ENCODE data around the gene TNFAIP8. TPM values are rescaled to one million over a fixed set of nuclear protein-coding genes. Genes with fewer than 3 reads are reported as not detected.

Gene TNFAIP8
- total RNA-seq, 1 experiment from 2014 or later, result 24.1 TPM

DNA sequence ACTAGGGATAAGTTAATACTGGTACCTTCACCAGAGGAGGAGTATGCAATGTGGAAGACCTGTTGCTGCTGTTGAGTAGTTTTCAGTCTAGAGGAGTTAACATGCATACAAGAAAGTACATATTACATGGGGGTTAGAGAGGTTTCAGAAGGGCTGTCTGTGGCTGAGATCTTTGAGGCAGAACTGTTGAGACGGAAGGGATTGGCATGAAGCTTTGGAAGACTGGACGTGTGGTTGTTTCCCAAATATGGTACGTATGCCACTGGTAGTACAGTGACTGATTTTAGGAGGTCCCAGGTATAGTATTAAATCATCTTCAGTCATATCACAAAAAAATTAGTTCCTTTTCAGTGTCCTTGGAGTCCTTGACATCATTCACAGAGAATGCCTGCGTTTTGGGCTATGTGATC, 17.6 kb downstream of the TNFAIP8 start (continued):
- TF ChIP-seq, protein P1, sequence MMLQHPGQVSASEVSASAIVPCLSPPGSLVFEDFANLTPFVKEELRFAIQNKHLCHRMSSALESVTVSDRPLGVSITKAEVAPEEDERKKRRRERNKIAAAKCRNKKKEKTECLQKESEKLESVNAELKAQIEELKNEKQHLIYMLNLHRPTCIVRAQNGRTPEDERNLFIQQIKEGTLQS (CRISPR knock-in tag; conservative IDR thresholded peaks at IDR 0.05), result no peak
- TF ChIP-seq SOX15 (CRISPR knock-in tag; IDR thresholded peaks at IDR 0.05) (no peak), CREM (CRISPR knock-in tag; IDR thresholded peaks at IDR 0.05) (no peak)
- TF ChIP-seq, protein P2, sequence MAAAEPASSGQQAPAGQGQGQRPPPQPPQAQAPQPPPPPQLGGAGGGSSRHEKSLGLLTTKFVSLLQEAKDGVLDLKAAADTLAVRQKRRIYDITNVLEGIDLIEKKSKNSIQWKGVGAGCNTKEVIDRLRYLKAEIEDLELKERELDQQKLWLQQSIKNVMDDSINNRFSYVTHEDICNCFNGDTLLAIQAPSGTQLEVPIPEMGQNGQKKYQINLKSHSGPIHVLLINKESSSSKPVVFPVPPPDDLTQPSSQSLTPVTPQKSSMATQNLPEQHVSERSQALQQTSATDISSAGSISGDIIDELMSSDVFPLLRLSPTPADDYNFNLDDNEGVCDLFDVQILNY (CRISPR knock-in tag; IDR thresholded peaks at IDR 0.05), result no peak
- TF ChIP-seq, protein P3, sequence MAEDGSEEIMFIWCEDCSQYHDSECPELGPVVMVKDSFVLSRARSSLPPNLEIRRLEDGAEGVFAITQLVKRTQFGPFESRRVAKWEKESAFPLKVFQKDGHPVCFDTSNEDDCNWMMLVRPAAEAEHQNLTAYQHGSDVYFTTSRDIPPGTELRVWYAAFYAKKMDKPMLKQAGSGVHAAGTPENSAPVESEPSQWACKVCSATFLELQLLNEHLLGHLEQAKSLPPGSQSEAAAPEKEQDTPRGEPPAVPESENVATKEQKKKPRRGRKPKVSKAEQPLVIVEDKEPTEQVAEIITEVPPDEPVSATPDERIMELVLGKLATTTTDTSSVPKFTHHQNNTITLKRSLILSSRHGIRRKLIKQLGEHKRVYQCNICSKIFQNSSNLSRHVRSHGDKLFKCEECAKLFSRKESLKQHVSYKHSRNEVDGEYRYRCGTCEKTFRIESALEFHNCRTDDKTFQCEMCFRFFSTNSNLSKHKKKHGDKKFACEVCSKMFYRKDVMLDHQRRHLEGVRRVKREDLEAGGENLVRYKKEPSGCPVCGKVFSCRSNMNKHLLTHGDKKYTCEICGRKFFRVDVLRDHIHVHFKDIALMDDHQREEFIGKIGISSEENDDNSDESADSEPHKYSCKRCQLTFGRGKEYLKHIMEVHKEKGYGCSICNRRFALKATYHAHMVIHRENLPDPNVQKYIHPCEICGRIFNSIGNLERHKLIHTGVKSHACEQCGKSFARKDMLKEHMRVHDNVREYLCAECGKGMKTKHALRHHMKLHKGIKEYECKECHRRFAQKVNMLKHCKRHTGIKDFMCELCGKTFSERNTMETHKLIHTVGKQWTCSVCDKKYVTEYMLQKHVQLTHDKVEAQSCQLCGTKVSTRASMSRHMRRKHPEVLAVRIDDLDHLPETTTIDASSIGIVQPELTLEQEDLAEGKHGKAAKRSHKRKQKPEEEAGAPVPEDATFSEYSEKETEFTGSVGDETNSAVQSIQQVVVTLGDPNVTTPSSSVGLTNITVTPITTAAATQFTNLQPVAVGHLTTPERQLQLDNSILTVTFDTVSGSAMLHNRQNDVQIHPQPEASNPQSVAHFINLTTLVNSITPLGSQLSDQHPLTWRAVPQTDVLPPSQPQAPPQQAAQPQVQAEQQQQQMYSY (CRISPR knock-in tag; IDR thresholded peaks at IDR 0.05), result no peak

DNA sequence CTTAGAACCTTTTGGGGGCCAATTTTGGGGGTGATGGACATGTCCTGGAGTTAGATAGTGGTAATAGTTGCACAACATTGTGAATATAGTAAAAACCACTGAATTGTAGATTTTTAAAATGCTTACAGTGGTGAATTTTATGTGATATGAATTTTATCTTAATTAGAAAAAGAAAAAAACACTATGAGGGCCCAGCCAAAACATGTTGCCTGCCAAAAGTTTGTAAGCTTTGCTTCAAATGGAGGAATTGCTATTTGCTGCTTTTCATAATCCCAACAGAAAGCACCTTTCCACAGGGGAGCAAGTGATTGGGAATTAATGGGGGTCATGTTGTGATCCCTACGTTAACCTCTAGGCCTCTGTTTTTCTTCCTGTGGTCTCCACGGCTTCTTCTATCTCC, 19.1 kb downstream of the TNFAIP8 start:
- POLR2A ChIA-PET, result no interaction called here
- peaks cover 2% of the 10 kb centered on the region; the same call in 1 of the 2 replicates for H3K9me3 Mint-ChIP-seq
- peaks cover 25% of the 10 kb centered on the region for H3K4me1 Mint-ChIP-seq
- H3K27ac Mint-ChIP-seq, result no peak overlapping the region
- H3K4me3 Mint-ChIP-seq, result no peak overlapping the region
- ATAC-seq (no peak), DNase-seq (ENCODE audit: low spot score) (no peak)
- CTCF ChIA-PET, result no interaction called here
- peaks cover 5% of the 10 kb centered on the region; the same call in 1 of the 2 replicates for H3K36me3 Mint-ChIP-seq
- no peaks in the 10 kb centered on the region for H3K27me3 Mint-ChIP-seq (ENCODE audit: low read depth)
- TF ChIP-seq FOXK1 (CRISPR knock-in tag; IDR thresholded peaks at IDR 0.05) (no peak), JUN (CRISPR knock-in tag; IDR thresholded peaks at IDR 0.05) (no peak), FOXJ3 (CRISPR knock-in tag; IDR thresholded peaks at IDR 0.05; ENCODE audit: borderline replicate concordance) (no peak), ZNF232 (CRISPR knock-in tag; IDR thresholded peaks at IDR 0.05) (no peak), ZNF263 (CRISPR knock-in tag; IDR thresholded peaks at IDR 0.05; ENCODE audit: low read depth) (no peak), ZNF396 (CRISPR knock-in tag; IDR thresholded peaks at IDR 0.05; ENCODE audit: borderline replicate concordance) (no peak), ZNF219 (CRISPR knock-in tag; IDR thresholded peaks at IDR 0.05; ENCODE audit: borderline replicate concordance) (no peak), CREM (CRISPR knock-in tag; IDR thresholded peaks at IDR 0.05) (no peak), ZNF671 (CRISPR knock-in tag; IDR thresholded peaks at IDR 0.05) (no peak), NFATC4 (CRISPR knock-in tag; IDR thresholded peaks at IDR 0.05) (no peak)
- TF ChIP-seq, protein P4, sequence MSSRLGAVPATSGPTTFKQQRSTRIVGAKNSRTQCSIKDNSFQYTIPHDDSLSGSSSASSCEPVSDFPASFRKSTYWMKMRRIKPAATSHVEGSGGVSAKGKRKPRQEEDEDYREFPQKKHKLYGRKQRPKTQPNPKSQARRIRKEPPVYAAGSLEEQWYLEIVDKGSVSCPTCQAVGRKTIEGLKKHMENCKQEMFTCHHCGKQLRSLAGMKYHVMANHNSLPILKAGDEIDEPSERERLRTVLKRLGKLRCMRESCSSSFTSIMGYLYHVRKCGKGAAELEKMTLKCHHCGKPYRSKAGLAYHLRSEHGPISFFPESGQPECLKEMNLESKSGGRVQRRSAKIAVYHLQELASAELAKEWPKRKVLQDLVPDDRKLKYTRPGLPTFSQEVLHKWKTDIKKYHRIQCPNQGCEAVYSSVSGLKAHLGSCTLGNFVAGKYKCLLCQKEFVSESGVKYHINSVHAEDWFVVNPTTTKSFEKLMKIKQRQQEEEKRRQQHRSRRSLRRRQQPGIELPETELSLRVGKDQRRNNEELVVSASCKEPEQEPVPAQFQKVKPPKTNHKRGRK (CRISPR knock-in tag; IDR thresholded peaks at IDR 0.05; ENCODE audit: borderline replicate concordance), result no peak
- TF ChIP-seq, protein P5, sequence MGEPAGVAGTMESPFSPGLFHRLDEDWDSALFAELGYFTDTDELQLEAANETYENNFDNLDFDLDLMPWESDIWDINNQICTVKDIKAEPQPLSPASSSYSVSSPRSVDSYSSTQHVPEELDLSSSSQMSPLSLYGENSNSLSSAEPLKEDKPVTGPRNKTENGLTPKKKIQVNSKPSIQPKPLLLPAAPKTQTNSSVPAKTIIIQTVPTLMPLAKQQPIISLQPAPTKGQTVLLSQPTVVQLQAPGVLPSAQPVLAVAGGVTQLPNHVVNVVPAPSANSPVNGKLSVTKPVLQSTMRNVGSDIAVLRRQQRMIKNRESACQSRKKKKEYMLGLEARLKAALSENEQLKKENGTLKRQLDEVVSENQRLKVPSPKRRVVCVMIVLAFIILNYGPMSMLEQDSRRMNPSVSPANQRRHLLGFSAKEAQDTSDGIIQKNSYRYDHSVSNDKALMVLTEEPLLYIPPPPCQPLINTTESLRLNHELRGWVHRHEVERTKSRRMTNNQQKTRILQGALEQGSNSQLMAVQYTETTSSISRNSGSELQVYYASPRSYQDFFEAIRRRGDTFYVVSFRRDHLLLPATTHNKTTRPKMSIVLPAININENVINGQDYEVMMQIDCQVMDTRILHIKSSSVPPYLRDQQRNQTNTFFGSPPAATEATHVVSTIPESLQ (CRISPR knock-in tag; IDR thresholded peaks at IDR 0.05), result no peak
- TF ChIP-seq, protein P6, sequence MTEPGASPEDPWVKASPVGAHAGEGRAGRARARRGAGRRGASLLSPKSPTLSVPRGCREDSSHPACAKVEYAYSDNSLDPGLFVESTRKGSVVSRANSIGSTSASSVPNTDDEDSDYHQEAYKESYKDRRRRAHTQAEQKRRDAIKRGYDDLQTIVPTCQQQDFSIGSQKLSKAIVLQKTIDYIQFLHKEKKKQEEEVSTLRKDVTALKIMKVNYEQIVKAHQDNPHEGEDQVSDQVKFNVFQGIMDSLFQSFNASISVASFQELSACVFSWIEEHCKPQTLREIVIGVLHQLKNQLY (CRISPR knock-in tag; IDR thresholded peaks at IDR 0.05), result no peak
- TF ChIP-seq, protein P7, sequence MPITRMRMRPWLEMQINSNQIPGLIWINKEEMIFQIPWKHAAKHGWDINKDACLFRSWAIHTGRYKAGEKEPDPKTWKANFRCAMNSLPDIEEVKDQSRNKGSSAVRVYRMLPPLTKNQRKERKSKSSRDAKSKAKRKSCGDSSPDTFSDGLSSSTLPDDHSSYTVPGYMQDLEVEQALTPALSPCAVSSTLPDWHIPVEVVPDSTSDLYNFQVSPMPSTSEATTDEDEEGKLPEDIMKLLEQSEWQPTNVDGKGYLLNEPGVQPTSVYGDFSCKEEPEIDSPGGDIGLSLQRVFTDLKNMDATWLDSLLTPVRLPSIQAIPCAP (CRISPR knock-in tag; IDR thresholded peaks at IDR 0.05), result no peak
- TF ChIP-seq, protein P8, sequence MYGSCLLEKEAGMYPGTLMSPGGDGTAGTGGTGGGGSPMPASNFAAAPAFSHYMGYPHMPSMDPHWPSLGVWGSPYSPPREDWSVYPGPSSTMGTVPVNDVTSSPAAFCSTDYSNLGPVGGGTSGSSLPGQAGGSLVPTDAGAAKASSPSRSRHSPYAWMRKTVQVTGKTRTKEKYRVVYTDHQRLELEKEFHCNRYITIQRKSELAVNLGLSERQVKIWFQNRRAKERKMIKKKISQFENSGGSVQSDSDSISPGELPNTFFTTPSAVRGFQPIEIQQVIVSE (CRISPR knock-in tag; IDR thresholded peaks at IDR 0.05; ENCODE audit: borderline replicate concordance), result no peak
- TF ChIP-seq, protein P9, sequence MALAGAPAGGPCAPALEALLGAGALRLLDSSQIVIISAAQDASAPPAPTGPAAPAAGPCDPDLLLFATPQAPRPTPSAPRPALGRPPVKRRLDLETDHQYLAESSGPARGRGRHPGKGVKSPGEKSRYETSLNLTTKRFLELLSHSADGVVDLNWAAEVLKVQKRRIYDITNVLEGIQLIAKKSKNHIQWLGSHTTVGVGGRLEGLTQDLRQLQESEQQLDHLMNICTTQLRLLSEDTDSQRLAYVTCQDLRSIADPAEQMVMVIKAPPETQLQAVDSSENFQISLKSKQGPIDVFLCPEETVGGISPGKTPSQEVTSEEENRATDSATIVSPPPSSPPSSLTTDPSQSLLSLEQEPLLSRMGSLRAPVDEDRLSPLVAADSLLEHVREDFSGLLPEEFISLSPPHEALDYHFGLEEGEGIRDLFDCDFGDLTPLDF (CRISPR knock-in tag; IDR thresholded peaks at IDR 0.05), result no peak

All from WTC11 (cell line).